Activated T-helper 2 cell treated with anti-CD3 and anti-CD28 coated beads, Interferon-gamma antibody, Interleukin-2, Interleukin-4, amounts not matched to agents 10 μg/mL and 5 μg/mL and 100 μg/mL, durations not matched to agents 14 hours and 24 hours and 36 hours (primary cell): ENCODE data around the gene GRAMD2B. TPM values are rescaled to one million over a fixed set of nuclear protein-coding genes. Genes with fewer than 3 reads are reported as not detected.
"Not testable (repeated sequence)": the region's sequence is repeated elsewhere in the genome, so short reads cannot be mapped to it uniquely, and the experiment has no call there.

ENCODE experiments used
- DNase-seq: peaks from one replicate; pipeline ENCODE4 v3.0.0; 2021; ENCODE audit warnings: low spot score
- H3K27ac Mint-ChIP-seq: one replicate; pipeline ENCODE4 v1.8.0; 2021; ENCODE audit warnings: mixed read lengths
- H3K27me3 Mint-ChIP-seq: one replicate; pipeline ENCODE4 v1.8.0; 2021; ENCODE audit warnings: low read depth, mixed read lengths
- H3K36me3 Mint-ChIP-seq: one replicate; pipeline ENCODE4 v1.8.0; 2021; ENCODE audit warnings: low read depth, mixed read lengths
- H3K4me1 Mint-ChIP-seq: one replicate; pipeline ENCODE4 v1.8.0; 2021; ENCODE audit warnings: low read depth, mixed read lengths
- H3K4me3 Mint-ChIP-seq: one replicate; pipeline ENCODE4 v1.8.0; 2021; ENCODE audit warnings: low read depth, mild to moderate bottlenecking, moderate library complexity, mixed read lengths
- H3K9me3 Mint-ChIP-seq: one replicate; pipeline ENCODE4 v1.8.0; 2021; ENCODE audit warnings: mixed read lengths
- intact Hi-C: fragments of 100-400 bp; cut with micrococcal nuclease; formaldehyde crosslinking; loops from one replicate; pipeline ENCODE4 v1.15.1; 2023
- total RNA-seq: library from RNA; stranded (reverse); gene quantifications from 2 replicates; pipeline ENCODE4 v1.2.3, GENCODE V29; 2022

Gene GRAMD2B
- total RNA-seq, 1 donor from 2014 or later, result 8.8 TPM

- Mint-ChIP-seq H3K27me3 (no peaks in the 10 kb centered on the region), H3K27ac (no peak overlapping the region), H3K4me1 (peaks cover 28% of the 10 kb centered on the region), H3K4me3 (no peak overlapping the region), H3K9me3 (no peaks in the 10 kb centered on the region), H3K36me3 (peaks cover 24% of the 10 kb centered on the region)
- DNase-seq, result no peak
- intact Hi-C loops, result no loop called here
Observed at GRCh38 chr5:126455728-126456127, 32.5 kb downstream of the GRAMD2B start.

- intact Hi-C loops, result no loop called here
- no peak for DNase-seq
Observed at GRCh38 chr5:126456217-126456820, 33.1 kb downstream of the GRAMD2B start.

GRCh38 chr5:126460459-126460858 lies 37.2 kb downstream of the GRAMD2B start:
- H3K36me3 Mint-ChIP-seq, result peaks cover 6% of the 10 kb centered on the region
- H3K9me3 Mint-ChIP-seq, result no peaks in the 10 kb centered on the region
- H3K27ac Mint-ChIP-seq, result no peak overlapping the region
- peaks cover 11% of the 10 kb centered on the region for H3K4me1 Mint-ChIP-seq
- no peak overlapping the region for H3K4me3 Mint-ChIP-seq
- no peak for DNase-seq
- intact Hi-C loops, result no loop called here
- H3K27me3 Mint-ChIP-seq, result no peaks in the 10 kb centered on the region

More at GRCh38 chr5:126456217-126456820, 33.1 kb downstream of the GRAMD2B start:
- Mint-ChIP-seq H3K4me1 (peaks cover 24% of the 10 kb centered on the region), H3K4me3 (no peak overlapping the region), H3K9me3 (no peaks in the 10 kb centered on the region), H3K36me3 (peaks cover 24% of the 10 kb centered on the region), H3K27me3 (no peaks in the 10 kb centered on the region), H3K27ac (no peak overlapping the region)

- no peak overlapping the region for H3K4me3 Mint-ChIP-seq
- H3K27ac Mint-ChIP-seq, result no peak overlapping the region
- no peak for DNase-seq
- peaks cover 6% of the 10 kb centered on the region for H3K36me3 Mint-ChIP-seq
- intact Hi-C loops, result no loop called here
- H3K9me3 Mint-ChIP-seq, result no peaks in the 10 kb centered on the region
- H3K4me1 Mint-ChIP-seq, result peaks cover 11% of the 10 kb centered on the region
- H3K27me3 Mint-ChIP-seq, result no peaks in the 10 kb centered on the region
Observed at GRCh38 chr5:126460977-126461376, 37.8 kb downstream of the GRAMD2B start.

GRCh38 chr5:126461838-126462237 lies 38.6 kb downstream of the GRAMD2B start:
- intact Hi-C loops, result no loop called here
- H3K36me3 Mint-ChIP-seq, result peaks cover 12% of the 10 kb centered on the region
- H3K9me3 Mint-ChIP-seq, result no peaks in the 10 kb centered on the region
- H3K4me3 Mint-ChIP-seq, result no peak overlapping the region
- H3K27ac Mint-ChIP-seq, result no peak overlapping the region
- no peak for DNase-seq
- no peaks in the 10 kb centered on the region for H3K27me3 Mint-ChIP-seq
- peaks cover 5% of the 10 kb centered on the region for H3K4me1 Mint-ChIP-seq

- peaks cover 5% of the 10 kb centered on the region for H3K4me1 Mint-ChIP-seq
- peaks cover 11% of the 10 kb centered on the region for H3K36me3 Mint-ChIP-seq
- H3K9me3 Mint-ChIP-seq, result no peaks in the 10 kb centered on the region
- intact Hi-C loops, result no loop called here
- H3K27ac Mint-ChIP-seq, result no peak overlapping the region
- no peak overlapping the region for H3K4me3 Mint-ChIP-seq
- no peak for DNase-seq
- no peaks in the 10 kb centered on the region for H3K27me3 Mint-ChIP-seq
Observed at GRCh38 chr5:126462239-126463014, 39.2 kb downstream of the GRAMD2B start.

GRCh38 chr5:126464016-126464415 lies 40.8 kb downstream of the GRAMD2B start:
- no peak for DNase-seq
- Mint-ChIP-seq H3K4me3 (no peak overlapping the region), H3K27ac (no peak overlapping the region), H3K27me3 (no peaks in the 10 kb centered on the region), H3K9me3 (no peaks in the 10 kb centered on the region), H3K4me1 (peaks cover 5% of the 10 kb centered on the region), H3K36me3 (peaks cover 6% of the 10 kb centered on the region)
- intact Hi-C loops, result no loop called here

- Mint-ChIP-seq H3K4me3 (no peak overlapping the region), H3K9me3 (no peaks in the 10 kb centered on the region), H3K36me3 (peaks cover 6% of the 10 kb centered on the region), H3K27ac (no peak overlapping the region), H3K27me3 (no peaks in the 10 kb centered on the region), H3K4me1 (peaks cover 5% of the 10 kb centered on the region)
- DNase-seq, result no peak
- intact Hi-C loops, result no loop called here
Observed at GRCh38 chr5:126464959-126465358, 41.8 kb downstream of the GRAMD2B start.

- Mint-ChIP-seq H3K4me3 (no peak overlapping the region), H3K9me3 (no peaks in the 10 kb centered on the region), H3K27me3 (no peaks in the 10 kb centered on the region), H3K27ac (no peak overlapping the region), H3K4me1 (peaks cover 7% of the 10 kb centered on the region), H3K36me3 (peaks cover 12% of the 10 kb centered on the region)
- intact Hi-C loops, result no loop called here
- no peak for DNase-seq
Observed at GRCh38 chr5:126468091-126468490, 44.9 kb downstream of the GRAMD2B start.

- Mint-ChIP-seq H3K27ac (no peak overlapping the region), H3K4me1 (peaks cover 2% of the 10 kb centered on the region), H3K9me3 (no peaks in the 10 kb centered on the region), H3K27me3 (no peaks in the 10 kb centered on the region), H3K36me3 (peaks cover 17% of the 10 kb centered on the region), H3K4me3 (no peak overlapping the region)
- intact Hi-C loops, result no loop called here
- no peak for DNase-seq
Observed at GRCh38 chr5:126469536-126470316, 46.5 kb downstream of the GRAMD2B start.

GRCh38 chr5:126470529-126470928 lies 47.3 kb downstream of the GRAMD2B start:
- H3K4me1 Mint-ChIP-seq, H3K9me3 Mint-ChIP-seq, H3K27me3 Mint-ChIP-seq, H3K4me3 Mint-ChIP-seq, H3K27ac Mint-ChIP-seq, intact Hi-C loops, DNase-seq: not testable (repeated sequence)
- peaks cover 21% of the 10 kb centered on the region for H3K36me3 Mint-ChIP-seq

GRCh38 chr5:126471247-126471646 lies 48.0 kb downstream of the GRAMD2B start:
- Mint-ChIP-seq H3K4me3 (no peak overlapping the region), H3K27me3 (no peaks in the 10 kb centered on the region), H3K4me1 (peaks cover 2% of the 10 kb centered on the region), H3K27ac (no peak overlapping the region), H3K36me3 (peaks cover 21% of the 10 kb centered on the region), H3K9me3 (no peaks in the 10 kb centered on the region)
- intact Hi-C loops, result no loop called here
- no peak for DNase-seq
